Measurements from ENCODE around the gene CFAP54.

DNA sequence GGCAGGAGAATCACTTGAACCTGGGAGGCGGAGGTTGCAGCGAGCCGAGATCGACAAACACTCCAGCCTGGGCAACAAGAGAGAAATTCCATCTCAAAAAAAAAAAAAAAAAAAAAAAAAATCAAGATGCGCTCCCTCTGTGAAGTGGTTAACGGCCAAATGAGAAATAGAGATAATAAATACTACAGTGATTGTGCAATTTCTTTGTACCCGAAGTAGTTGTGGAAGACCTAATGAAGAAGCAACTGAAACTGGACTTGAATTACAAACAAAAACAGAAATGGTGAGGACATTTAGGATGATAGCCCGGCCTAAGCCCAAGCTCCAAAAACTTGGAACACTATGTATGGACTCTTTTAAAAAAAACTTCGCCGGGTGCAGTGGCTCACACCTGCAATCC, 45.0 kb upstream of the CFAP54 start:
- no peak for TF ChIP-seq CTCF (IDR thresholded peaks at IDR 0.05; ENCODE audit: low read depth, low read length, poor library complexity, severe bottlenecking)
- TF ChIP-seq EZH2phosphoT487 (IDR thresholded peaks at IDR 0.05; ENCODE audit: borderline replicate concordance, low read length), result no peak
